ENCODE measurements around the gene MTO1. TPM values are rescaled to one million over a fixed set of nuclear protein-coding genes. Genes with fewer than 3 reads are reported as not detected.
"Not testable (repeated sequence)": the region's sequence is repeated elsewhere in the genome, so short reads cannot be mapped to it uniquely, and the experiment has no call there.

MTO1 gene
- total RNA-seq, 1 donor from 2014 or later = 28.6 TPM

GRCh38 chr6:73451223-73452106, 10.1 kb upstream of the MTO1 start:
- no peak overlapping the region for H3K27ac ChIP-seq
- H3K4me1 ChIP-seq = no peaks in the 10 kb centered on the region
- Mint-ChIP-seq H3K4me1 (no peaks in the 10 kb centered on the region), H3K27me3 (ENCODE audit: insufficient read depth, low read depth) (peaks cover 6% of the 10 kb centered on the region), H3K4me3 (peak overlapping the region; percentile 60), H3K9me3 (peaks cover 7% of the 10 kb centered on the region), H3K36me3 (no peaks in the 10 kb centered on the region), H3K27ac (no peak overlapping the region)
- no peaks in the 10 kb centered on the region for H4K20me1 ChIP-seq (ENCODE audit: low read depth)
- H3K27me3 ChIP-seq = peaks cover 19% of the 10 kb centered on the region
- TF ChIP-seq EZH2 (IDR thresholded peaks at IDR 0.05) = no peak
- no peak for TF ChIP-seq EZH2phosphoT487 (IDR thresholded peaks at IDR 0.05)
- TF ChIP-seq CTCF (IDR thresholded peaks at IDR 0.05) = no peak
- H3K4me3 ChIP-seq = no peak overlapping the region
- DNase-seq (ENCODE audit: low spot score) = peak; percentile 9
- no peaks in the 10 kb centered on the region for H3K79me2 ChIP-seq (ENCODE audit: low read depth)
- H3K36me3 ChIP-seq = no peaks in the 10 kb centered on the region
- H3K9ac ChIP-seq = no peak overlapping the region
- no peaks in the 10 kb centered on the region for H3K9me3 ChIP-seq (ENCODE audit: low read depth)
- H3K4me2 ChIP-seq = peak overlapping the region; percentile 10
- no peak overlapping the region for H2AFZ ChIP-seq (replicated peaks)
- no peaks in the 10 kb centered on the region for H3F3A ChIP-seq (ENCODE audit: low read depth)

- no peak within 1 kb of the TSS for H3K27ac Mint-ChIP-seq
- peak; percentile 15 for DNase-seq (ENCODE audit: low spot score)
- TF ChIP-seq EZH2 (IDR thresholded peaks at IDR 0.05) (no peak), EZH2phosphoT487 (IDR thresholded peaks at IDR 0.05) (no peak), CTCF (IDR thresholded peaks at IDR 0.05) (no peak)
These were observed 9.5 kb upstream of the MTO1 start, which contains the start of gene CGAS for GRCh38 chr6:73452107-73452461. CGAS (minus strand) TSS chr6:73452297; CDS start chr6:73452181, 116 bp downstream.

DNA sequence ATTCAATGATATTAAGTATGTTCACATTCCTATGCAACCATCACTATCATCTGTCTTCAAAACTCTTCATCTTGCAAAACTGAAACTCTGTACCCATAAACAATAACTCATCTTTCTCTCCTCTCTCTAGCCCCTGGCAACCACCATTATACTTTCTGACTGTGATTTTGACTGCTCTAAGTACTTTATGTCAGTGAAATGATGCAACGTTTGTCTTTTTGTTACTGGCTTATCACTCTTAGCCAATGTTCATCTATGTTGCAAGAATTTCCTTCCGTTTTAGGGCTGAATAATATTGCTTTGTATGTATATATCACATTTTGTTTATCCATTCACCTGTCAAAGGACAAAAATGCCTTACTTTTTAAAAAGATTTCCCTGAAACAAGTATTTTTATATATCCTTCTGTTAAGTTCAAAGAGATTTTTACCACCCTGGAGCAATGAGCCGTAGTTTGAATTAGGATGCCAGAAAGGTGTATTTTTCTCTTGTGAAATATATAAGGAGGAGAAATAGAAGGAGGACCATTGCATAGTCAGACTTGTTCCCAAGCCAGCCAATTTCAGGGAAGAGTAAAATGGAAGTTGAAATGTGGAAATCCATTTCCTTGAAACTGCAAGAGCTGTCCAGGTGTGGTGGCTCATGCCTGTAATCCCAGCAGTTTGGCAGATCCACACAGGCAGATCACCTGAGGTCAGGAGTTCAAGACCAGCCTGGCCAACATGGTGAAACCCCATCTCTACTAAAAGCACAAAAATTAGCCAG, 5.5 kb upstream of the MTO1 start:
- no peaks in the 10 kb centered on the region for H3K79me2 ChIP-seq (ENCODE audit: low read depth)
- no peak overlapping the region for H3K4me3 ChIP-seq
- no peak overlapping the region for H3K4me2 ChIP-seq
- peaks cover 16% of the 10 kb centered on the region for H3K27me3 ChIP-seq
- H3F3A ChIP-seq (ENCODE audit: low read depth) = no peaks in the 10 kb centered on the region
- H3K9ac ChIP-seq = no peak overlapping the region
- no peak overlapping the region for H2AFZ ChIP-seq (replicated peaks)
- no peak for TF ChIP-seq EZH2 (IDR thresholded peaks at IDR 0.05)
- TF ChIP-seq EZH2phosphoT487 (IDR thresholded peaks at IDR 0.05) = no peak
- no peak for TF ChIP-seq CTCF (IDR thresholded peaks at IDR 0.05)
- H3K27ac ChIP-seq = no peak overlapping the region
- no peaks in the 10 kb centered on the region for H4K20me1 ChIP-seq (ENCODE audit: low read depth)
- H3K9me3 Mint-ChIP-seq = no peaks in the 10 kb centered on the region
- no peaks in the 10 kb centered on the region for H3K36me3 ChIP-seq
- peaks cover 12% of the 10 kb centered on the region for H3K4me1 Mint-ChIP-seq
- H3K9me3 ChIP-seq (ENCODE audit: low read depth) = no peaks in the 10 kb centered on the region
- no peaks in the 10 kb centered on the region for H3K36me3 Mint-ChIP-seq
- no peak overlapping the region for H3K4me3 Mint-ChIP-seq
- H3K27me3 Mint-ChIP-seq (ENCODE audit: insufficient read depth, low read depth) = peaks cover 9% of the 10 kb centered on the region
- DNase-seq (ENCODE audit: low spot score) = no peak
- no peak overlapping the region for H3K27ac Mint-ChIP-seq
- no peaks in the 10 kb centered on the region for H3K4me1 ChIP-seq

More at GRCh38 chr6:73452107-73452461, 9.5 kb upstream of the MTO1 start, which contains the start of gene CGAS:
- Histone ChIP-seq H3K36me3 (no peaks in the 10 kb centered on the region), H3K4me3 (no peak within 1 kb of the TSS), H3K9ac (no peak within 1 kb of the TSS), H3K27me3 (peaks cover 19% of the 10 kb centered on the region), H3K4me2 (peak within 1 kb of the TSS; percentile 10), H4K20me1 (ENCODE audit: low read depth) (no peaks in the 10 kb centered on the region), H2AFZ (replicated peaks) (no peak within 1 kb of the TSS), H3K27ac (no peak within 1 kb of the TSS), H3K4me1 (no peaks in the 10 kb centered on the region), H3K79me2 (ENCODE audit: low read depth) (no peaks in the 10 kb centered on the region), H3F3A (ENCODE audit: low read depth) (no peaks in the 10 kb centered on the region), H3K9me3 (ENCODE audit: low read depth) (no peaks in the 10 kb centered on the region)
- H3K4me3 Mint-ChIP-seq = peak within 1 kb of the TSS; percentile 60
- H3K36me3 Mint-ChIP-seq = no peaks in the 10 kb centered on the region
- peaks cover 10% of the 10 kb centered on the region for H3K27me3 Mint-ChIP-seq (ENCODE audit: insufficient read depth, low read depth)
- H3K4me1 Mint-ChIP-seq = no peaks in the 10 kb centered on the region
- peaks cover 7% of the 10 kb centered on the region for H3K9me3 Mint-ChIP-seq

DNA sequence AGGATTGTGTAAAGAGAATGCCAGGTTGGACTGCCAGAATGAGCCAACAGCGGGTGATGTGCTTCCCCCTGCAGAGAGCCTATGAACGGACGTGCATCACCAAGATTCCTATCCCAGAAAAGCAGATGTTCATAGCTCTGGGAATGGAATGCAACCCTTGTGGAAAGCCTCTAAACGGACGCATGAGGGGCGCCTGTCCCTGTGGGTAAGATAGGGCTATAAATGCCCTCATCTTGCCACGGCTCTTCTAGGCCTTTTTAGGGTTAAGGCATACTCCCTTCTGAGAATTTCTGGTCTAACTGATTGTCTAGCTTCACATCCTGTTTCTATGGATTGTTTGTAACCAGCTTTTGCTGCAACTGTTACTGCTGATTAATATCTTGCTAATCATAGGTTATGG, 2.1 kb upstream of the MTO1 start:
- H3K4me1 Mint-ChIP-seq = peaks cover 21% of the 10 kb centered on the region
- H2AFZ ChIP-seq (replicated peaks); H3K4me2 ChIP-seq; H3K36me3 ChIP-seq; H3K9me3 ChIP-seq (ENCODE audit: low read depth); H3K36me3 Mint-ChIP-seq; H3K9me3 Mint-ChIP-seq; H3K9ac ChIP-seq; H3F3A ChIP-seq (ENCODE audit: low read depth); H3K4me3 ChIP-seq; H3K4me1 ChIP-seq; H3K4me3 Mint-ChIP-seq; H4K20me1 ChIP-seq (ENCODE audit: low read depth); DNase-seq (ENCODE audit: low spot score); H3K27me3 ChIP-seq; H3K27ac ChIP-seq; H3K27me3 Mint-ChIP-seq (ENCODE audit: insufficient read depth, low read depth): not testable (repeated sequence)
- peaks cover 28% of the 10 kb centered on the region for H3K79me2 ChIP-seq (ENCODE audit: low read depth)
- H3K27ac Mint-ChIP-seq = peak overlapping the region; percentile 77

Data from neural progenitor cell (in vitro differentiated cells).